CD14-positive monocyte (primary cell): Measurements from ENCODE around the gene ASPSCR1. TPM values are rescaled to one million over a fixed set of nuclear protein-coding genes. Genes with fewer than 3 reads are reported as not detected.

ENCODE experiments used
- DNase-seq, 3 donors: peaks; one replicate each; pipeline ENCODE4 v3.0.0-alpha.2; 2011 to 2022
- H2AFZ ChIP-seq: 2 replicates; pipeline ENCODE4 v1.6.0; 2012; ENCODE audit warnings: mild to moderate bottlenecking, low read depth, low read length, inconsistent platforms; ENCODE audit not compliant: insufficient read depth, poor library complexity, severe bottlenecking
- H3K27ac ChIP-seq, 2 donors: 1 replicate in 1 of 2; 2 replicates in 1 of 2; pipeline ENCODE4 v1.5.1; 2012 to 2013; ENCODE audit warnings: low read length in 2 of 2, control low read depth in 1 of 2, inconsistent platforms in 1 of 2, low read depth in 1 of 2, mild to moderate bottlenecking in 1 of 2
- H3K27me3 ChIP-seq, 2 donors: one replicate each; pipeline versions ENCODE4 v1.6.0 to v1.6.1; 2011 to 2013; ENCODE audit warnings: low read length in 2 of 2; ENCODE audit not compliant: control insufficient read depth in 2 of 2, insufficient read depth in 2 of 2
- H3K36me3 ChIP-seq, 2 donors: replicated peaks in 1 of 2; 1 replicate in 1 of 2; 2 replicates in 1 of 2; pipeline versions ENCODE4 v1.5.1 to v1.6.1; 2012 to 2013; ENCODE audit warnings: low read length in 2 of 2, control low read depth in 1 of 2, inconsistent platforms in 1 of 2, mild to moderate bottlenecking in 1 of 2; ENCODE audit not compliant: insufficient read depth in 2 of 2, control insufficient read depth in 1 of 2
- H3K4me1 ChIP-seq, 2 donors: 1 replicate in 1 of 2; 2 replicates in 1 of 2; pipeline versions ENCODE4 v1.5.1 to v1.6.1; 2012 to 2013; ENCODE audit warnings: low read length in 2 of 2, control low read depth in 1 of 2, inconsistent platforms in 1 of 2, mild to moderate bottlenecking in 1 of 2, moderate library complexity in 1 of 2; ENCODE audit not compliant: insufficient read depth in 2 of 2, control insufficient read depth in 1 of 2
- H3K4me2 ChIP-seq: replicated peaks from 2 replicates; pipeline ENCODE3; 2012; ENCODE audit warnings: low read length, moderate library complexity, mild to moderate bottlenecking; ENCODE audit not compliant: poor library complexity, severe bottlenecking; ENCODE audit errors: extremely low read depth
- H3K4me3 ChIP-seq, 3 experiments: fragments of 200-600 bp in 1 of 3; sonication (generic) in 1 of 3; replicated peaks in 1 of 3; 1 replicate in 2 of 3; 2 replicates in 1 of 3; pipeline ENCODE4 v1.5.1; 2011 to 2013; ENCODE audit warnings: low read length in 3 of 3, mild to moderate bottlenecking in 3 of 3, control low read depth in 2 of 3, low read depth in 2 of 3, inconsistent platforms in 1 of 3, moderate library complexity in 1 of 3
- H3K79me2 ChIP-seq: 2 replicates; pipeline ENCODE4 v1.6.0; 2012; ENCODE audit warnings: mild to moderate bottlenecking, control low read depth, inconsistent platforms, low read length, moderate library complexity; ENCODE audit not compliant: insufficient read depth
- H3K9ac ChIP-seq: 2 replicates; pipeline ENCODE4 v1.6.0; 2017; ENCODE audit warnings: low read length, mild to moderate bottlenecking; ENCODE audit not compliant: insufficient read depth, poor library complexity, severe bottlenecking
- H3K9me3 ChIP-seq, 2 donors: replicated peaks in 1 of 2; 1 replicate in 1 of 2; 2 replicates in 1 of 2; pipeline versions ENCODE4 v1.5.1 to v1.6.1; 2012 to 2013; ENCODE audit warnings: low read length in 2 of 2, control low read depth in 1 of 2; ENCODE audit not compliant: control insufficient read depth in 1 of 2, insufficient read depth in 1 of 2
- H4K20me1 ChIP-seq: 2 replicates; pipeline ENCODE4 v1.6.0; 2012; ENCODE audit warnings: mild to moderate bottlenecking, low read length, control low read depth, moderate library complexity; ENCODE audit not compliant: insufficient read depth
- H3K27ac Mint-ChIP-seq, 7 donors: one replicate each; pipeline ENCODE4 v1.8.0; 2020; ENCODE audit warnings: mild to moderate bottlenecking in 7 of 7, mixed read lengths in 7 of 7, moderate library complexity in 6 of 7, inconsistent platforms in 2 of 7
- H3K27me3 Mint-ChIP-seq, 3 donors: one replicate each; pipeline ENCODE4 v1.8.0; 2021 to 2022; ENCODE audit warnings: low read depth in 3 of 3, mild to moderate bottlenecking in 3 of 3, mixed read lengths in 3 of 3, moderate library complexity in 3 of 3, inconsistent platforms in 1 of 3
- H3K36me3 Mint-ChIP-seq, 2 donors: one replicate each; pipeline ENCODE4 v1.8.0; 2020; ENCODE audit warnings: mixed read lengths in 2 of 2, inconsistent platforms in 1 of 2, mild to moderate bottlenecking in 1 of 2
- H3K4me1 Mint-ChIP-seq: one replicate; pipeline ENCODE4 v1.8.0; 2020; ENCODE audit warnings: mild to moderate bottlenecking, mixed read lengths
- H3K4me3 Mint-ChIP-seq, 2 donors: one replicate each; pipeline ENCODE4 v1.8.0; 2020; ENCODE audit warnings: mild to moderate bottlenecking in 2 of 2, mixed read lengths in 2 of 2, moderate library complexity in 1 of 2
- H3K9me3 Mint-ChIP-seq, 7 donors: one replicate each; pipeline ENCODE4 v1.8.0; 2020 to 2022; ENCODE audit warnings: mixed read lengths in 7 of 7, mild to moderate bottlenecking in 6 of 7, moderate library complexity in 6 of 7, inconsistent platforms in 2 of 7
- WGBS: methylation state at CpG from one replicate; pipeline ENCODE4 v1.1.5; 2013; ENCODE audit warnings: missing lambda C conversion rate; ENCODE audit not compliant: insufficient coverage; 5-methylcytosine and 5-hydroxymethylcytosine counted together
- intact Hi-C, 2 donors: fragments of 100-400 bp; cut with micrococcal nuclease; formaldehyde crosslinking; loops; one replicate each; pipeline versions ENCODE4 v1.15.0 to v1.15.1; 2023
- polyA plus RNA-seq, 3 donors: library from polyadenylated mRNA; depleted of rRNA in 1 of 3; unstranded in 2 of 3; stranded (reverse) in 1 of 3; fragments of 300-500 nt in 2 of 3; fragments of >200 nt in 1 of 3; fragmentation: Illumina TruSeq in 2 of 3; gene quantifications; 1 replicate in 2 of 3; 2 replicates in 1 of 3; pipeline ENCODE4 v1.2.3, GENCODE V29; 2012 to 2021
- TF ChIP-seq, protein P1 (sequence below): fragments of 200-600 bp; IDR thresholded peaks from one replicate; pipeline ENCODE4 v1.8.0; 2022; ENCODE audit warnings: antibody characterized with exemption, mild to moderate bottlenecking

ASPSCR1 gene
- polyA plus RNA-seq, 3 donors = 25.5 to 31.9 (median 25.6) TPM

DNA sequence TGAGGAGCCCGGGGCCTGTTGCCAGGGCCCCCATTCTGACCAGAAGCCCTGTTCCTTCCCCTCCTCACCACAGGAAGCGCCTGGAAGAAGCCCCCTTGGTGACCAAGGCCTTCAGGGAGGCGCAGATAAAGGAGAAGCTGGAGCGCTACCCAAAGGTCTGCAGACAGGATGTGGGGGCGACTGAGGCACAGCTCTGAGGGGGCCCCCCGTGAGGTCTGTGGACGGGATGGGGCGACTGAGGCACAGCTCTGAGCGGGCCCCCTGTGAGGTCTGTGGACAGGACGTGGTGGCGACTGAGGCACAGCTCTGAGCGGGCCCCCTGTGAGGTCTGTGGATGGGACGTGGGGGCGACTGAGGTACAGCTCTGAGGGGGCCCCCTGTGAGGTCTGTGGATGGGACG is 32.0 kb downstream of the ASPSCR1 start:
- no peaks in the 10 kb centered on the region for H3K79me2 ChIP-seq
- Mint-ChIP-seq H3K27me3 (peaks cover 2 to 4% (median 2%) of the 10 kb centered on the region in 3 donors), H3K27ac (peak overlapping the region in 1 of 7 donors; percentile 35), H3K36me3 (peaks cover 2 to 17% of the 10 kb centered on the region in 2 donors), H3K9me3 (no peaks in the 10 kb centered on the region), H3K4me3 (no peak overlapping the region), H3K4me1 (no peaks in the 10 kb centered on the region)
- H3K27ac ChIP-seq = no peak overlapping the region
- intact Hi-C loops = no loop called here
- H3K4me2 ChIP-seq = no peak overlapping the region
- no peaks in the 10 kb centered on the region for H3K9me3 ChIP-seq
- 39% methylated on average over 8 of the region's 15 CpGs for WGBS
- no peak overlapping the region for H2AFZ ChIP-seq
- no peaks in the 10 kb centered on the region for H3K27me3 ChIP-seq
- no peak overlapping the region for H3K9ac ChIP-seq
- no peaks in the 10 kb centered on the region for H3K4me1 ChIP-seq
- no peak for DNase-seq
- H3K36me3 ChIP-seq = peaks cover 9 to 11% of the 10 kb centered on the region in 2 donors
- TF ChIP-seq, protein P1, sequence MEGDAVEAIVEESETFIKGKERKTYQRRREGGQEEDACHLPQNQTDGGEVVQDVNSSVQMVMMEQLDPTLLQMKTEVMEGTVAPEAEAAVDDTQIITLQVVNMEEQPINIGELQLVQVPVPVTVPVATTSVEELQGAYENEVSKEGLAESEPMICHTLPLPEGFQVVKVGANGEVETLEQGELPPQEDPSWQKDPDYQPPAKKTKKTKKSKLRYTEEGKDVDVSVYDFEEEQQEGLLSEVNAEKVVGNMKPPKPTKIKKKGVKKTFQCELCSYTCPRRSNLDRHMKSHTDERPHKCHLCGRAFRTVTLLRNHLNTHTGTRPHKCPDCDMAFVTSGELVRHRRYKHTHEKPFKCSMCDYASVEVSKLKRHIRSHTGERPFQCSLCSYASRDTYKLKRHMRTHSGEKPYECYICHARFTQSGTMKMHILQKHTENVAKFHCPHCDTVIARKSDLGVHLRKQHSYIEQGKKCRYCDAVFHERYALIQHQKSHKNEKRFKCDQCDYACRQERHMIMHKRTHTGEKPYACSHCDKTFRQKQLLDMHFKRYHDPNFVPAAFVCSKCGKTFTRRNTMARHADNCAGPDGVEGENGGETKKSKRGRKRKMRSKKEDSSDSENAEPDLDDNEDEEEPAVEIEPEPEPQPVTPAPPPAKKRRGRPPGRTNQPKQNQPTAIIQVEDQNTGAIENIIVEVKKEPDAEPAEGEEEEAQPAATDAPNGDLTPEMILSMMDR = no peak
- H3K4me3 ChIP-seq = no peak overlapping the region
- peaks cover 2% of the 10 kb centered on the region for H4K20me1 ChIP-seq

DNA sequence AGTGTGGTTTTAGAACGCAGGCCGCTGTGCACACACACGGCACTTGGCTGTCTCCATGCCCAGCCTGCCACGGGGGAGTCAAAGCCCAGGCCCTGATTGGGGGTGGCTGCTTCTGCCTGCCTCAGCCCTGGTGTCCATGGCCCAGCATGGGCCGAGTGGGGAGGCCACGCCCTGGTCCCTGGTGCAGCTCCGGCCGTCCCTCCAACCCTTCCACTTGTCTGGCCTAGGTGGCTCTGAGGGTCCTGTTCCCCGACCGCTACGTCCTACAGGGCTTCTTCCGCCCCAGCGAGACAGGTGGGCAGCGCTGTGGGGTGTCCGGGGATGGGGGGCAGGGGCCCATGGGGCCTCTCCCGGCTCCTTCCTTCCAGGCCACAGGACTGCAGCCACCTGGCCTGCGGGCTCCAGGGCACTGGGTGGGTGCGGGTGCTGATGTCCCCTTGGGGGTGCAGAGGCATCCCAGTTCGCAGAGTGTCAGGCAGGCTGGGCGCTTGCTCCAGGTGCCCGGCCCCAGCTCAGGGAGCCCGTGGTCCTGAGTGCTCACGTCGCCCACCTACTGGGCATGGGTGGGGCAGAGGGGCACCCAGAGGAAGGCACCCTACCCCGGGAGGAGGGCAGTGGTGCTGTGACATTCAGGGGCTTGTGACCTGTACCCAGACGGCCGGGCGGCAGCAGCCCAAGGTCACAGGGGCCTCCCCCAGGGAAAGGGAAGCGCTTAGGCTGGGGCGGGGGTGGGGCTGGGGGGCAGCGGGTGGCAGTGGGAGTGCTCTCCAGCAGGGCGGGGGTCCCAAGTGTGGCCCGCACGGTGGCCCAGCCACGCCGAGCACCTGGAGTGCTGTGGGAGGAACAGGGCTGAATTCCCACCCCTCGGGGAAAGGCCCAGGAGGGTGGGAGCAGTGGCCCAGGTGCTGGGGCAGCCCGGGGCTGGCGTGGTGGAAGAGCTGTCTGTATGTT is 33.4 kb downstream of the ASPSCR1 start:
- H3K36me3 ChIP-seq = peaks cover 9 to 11% of the 10 kb centered on the region in 2 donors
- DNase-seq = no peak

More for the DNA sequence above, 33.4 kb downstream of the ASPSCR1 start:
- H3K27ac ChIP-seq = no peak overlapping the region
- H3K9ac ChIP-seq = no peak overlapping the region
- H3K4me2 ChIP-seq = no peak overlapping the region
- TF ChIP-seq, protein P1 = no peak
- H3K4me1 ChIP-seq = no peaks in the 10 kb centered on the region
- H4K20me1 ChIP-seq = no peaks in the 10 kb centered on the region
- H3K9me3 ChIP-seq = no peaks in the 10 kb centered on the region
- intact Hi-C loops = no loop called here
- H2AFZ ChIP-seq = no peak overlapping the region
- no peaks in the 10 kb centered on the region for H3K4me1 Mint-ChIP-seq
- H3K36me3 Mint-ChIP-seq = peaks cover 2 to 17% of the 10 kb centered on the region in 2 donors
- no peaks in the 10 kb centered on the region for H3K27me3 ChIP-seq
- H3K27ac Mint-ChIP-seq = no peak overlapping the region
- H3K79me2 ChIP-seq = no peaks in the 10 kb centered on the region
- H3K4me3 ChIP-seq = no peak overlapping the region
- H3K4me3 Mint-ChIP-seq = no peak overlapping the region
- no peaks in the 10 kb centered on the region for H3K9me3 Mint-ChIP-seq
- H3K27me3 Mint-ChIP-seq = peaks cover 2 to 3% (median 2%) of the 10 kb centered on the region in 3 donors
- WGBS = 97% methylated on average over 29 of the region's 39 CpGs
